CD4-positive, alpha-beta T cell (primary cell): Measurements from ENCODE around the gene PPP2R2C. TPM values are rescaled to one million over a fixed set of nuclear protein-coding genes. Genes with fewer than 3 reads are reported as not detected.

Source experiments
- ATAC-seq: fragments of 200-7000 bp; cut with Tn5 transposase; one replicate; pipeline ENCODE4 v1.10.0; 2022; ENCODE audit warnings: mild to moderate bottlenecking; ENCODE audit not compliant: poor library complexity
- CTCF ChIA-PET: fragments of 350-600 bp; sonication (Branson Sonifier 250); formaldehyde crosslinking; loops from one replicate; lab custom pipeline; 2021; ENCODE audit warnings: antibody characterized with exemption, inconsistent platforms; lab: Charles Lee
- POLR2A ChIA-PET: fragments of 350-600 bp; sonication (Branson Sonifier 250); formaldehyde crosslinking; loops from one replicate; lab custom pipeline; 2021; ENCODE audit warnings: antibody characterized with exemption, inconsistent platforms; lab: Charles Lee
- DNase-seq, 14 experiments: peaks; one replicate each; pipeline ENCODE4 v3.0.0-alpha.2; 2013 to 2020; ENCODE audit warnings: mixed read lengths in 2 of 14
- H3K27ac ChIP-seq, 2 donors: one replicate each; pipeline versions ENCODE4 v1.5.1 to v1.7.0; 2013; ENCODE audit warnings: low read length in 2 of 2, low read depth in 1 of 2, mild to moderate bottlenecking in 1 of 2
- H3K27me3 ChIP-seq, 2 experiments: 1 replicate in 1 of 2; 2 replicates in 1 of 2; pipeline versions ENCODE4 v1.6.1 to v1.7.0; 2013; ENCODE audit warnings: low read length in 2 of 2, control low read depth in 1 of 2, mild to moderate bottlenecking in 1 of 2, moderate library complexity in 1 of 2; ENCODE audit not compliant: insufficient read depth in 2 of 2, control insufficient read depth in 1 of 2
- H3K36me3 ChIP-seq: one replicate; pipeline ENCODE4 v1.6.1; 2013; ENCODE audit warnings: low read length, control low read depth; ENCODE audit not compliant: insufficient read depth
- H3K4me1 ChIP-seq: one replicate; pipeline ENCODE4 v1.6.1; 2013; ENCODE audit warnings: low read length, control low read depth; ENCODE audit not compliant: insufficient read depth
- H3K4me3 ChIP-seq: one replicate; pipeline ENCODE4 v1.5.1; 2013; ENCODE audit warnings: mild to moderate bottlenecking, low read length, moderate library complexity
- H3K9me3 ChIP-seq, 2 experiments: 1 replicate in 1 of 2; 2 replicates in 1 of 2; pipeline versions ENCODE4 v1.6.1 to v1.7.0; 2013; ENCODE audit warnings: low read length in 2 of 2, mild to moderate bottlenecking in 2 of 2, control low read depth in 1 of 2, moderate library complexity in 1 of 2; ENCODE audit not compliant: control insufficient read depth in 1 of 2, insufficient read depth in 1 of 2
- H3K27ac Mint-ChIP-seq: one replicate; pipeline ENCODE4 v1.8.0; 2020; ENCODE audit warnings: mixed read lengths
- H3K27me3 Mint-ChIP-seq: one replicate; pipeline ENCODE4 v1.8.0; 2021; ENCODE audit warnings: mixed read lengths
- H3K36me3 Mint-ChIP-seq: one replicate; pipeline ENCODE4 v1.8.0; 2021; ENCODE audit warnings: low read depth, mixed read lengths
- H3K4me1 Mint-ChIP-seq: one replicate; pipeline ENCODE4 v1.8.0; 2021; ENCODE audit warnings: low read depth, mixed read lengths
- H3K4me3 Mint-ChIP-seq: one replicate; pipeline ENCODE4 v1.8.0; 2020; ENCODE audit warnings: mild to moderate bottlenecking, mixed read lengths
- H3K9me3 Mint-ChIP-seq: one replicate; pipeline ENCODE4 v1.8.0; 2020; ENCODE audit warnings: mixed read lengths
- CTCF ChIP-seq: fragments of 200-600 bp; IDR thresholded peaks from one replicate; pipeline ENCODE4 v1.8.0; 2022; ENCODE audit warnings: antibody characterized with exemption, mild to moderate bottlenecking
- intact Hi-C, 2 experiments: fragments of 100-400 bp; cut with DNase I in 1 of 2; cut with micrococcal nuclease in 1 of 2; formaldehyde crosslinking; loops; one replicate each; pipeline versions ENCODE4 v1.15.1 to v1.9.0; 2023 to 2025; cut with DNase I, micrococcal nuclease
- total RNA-seq, 174 experiments: library from RNA in 2 of 174; stranded (reverse) in 2 of 174; gene quantifications; one replicate each; pipeline ENCODE4 v1.2.3 and lab custom pipeline; 2021 to 2026

Gene PPP2R2C
- total RNA-seq, 2 experiments from 2014 or later, result not detected

- H3K4me3 Mint-ChIP-seq, result no peak overlapping the region
- TF ChIP-seq CTCF, result no peak
- no peaks in the 10 kb centered on the region for H3K36me3 ChIP-seq
- no peak overlapping the region for H3K27ac ChIP-seq
- CTCF ChIA-PET, result no interaction called here
- peaks cover 13% of the 10 kb centered on the region for H3K27me3 Mint-ChIP-seq
- H3K4me1 Mint-ChIP-seq, result no peaks in the 10 kb centered on the region
- H3K4me1 ChIP-seq, result no peaks in the 10 kb centered on the region
- POLR2A ChIA-PET, result no interaction called here
- H3K4me3 ChIP-seq, result no peak overlapping the region
- no peaks in the 10 kb centered on the region for H3K27me3 ChIP-seq
- H3K9me3 Mint-ChIP-seq, result no peaks in the 10 kb centered on the region
- intact Hi-C loops, result no loop called here
- ATAC-seq (no peak), DNase-seq (no peak)
- no peaks in the 10 kb centered on the region for H3K9me3 ChIP-seq
- no peaks in the 10 kb centered on the region for H3K36me3 Mint-ChIP-seq
- H3K27ac Mint-ChIP-seq, result no peak overlapping the region
These were observed 98.6 kb downstream of the PPP2R2C start for GRCh38 chr4:6373541-6374410.

GRCh38 chr4:6372649-6373525 is 99.5 kb downstream of the PPP2R2C start:
- H3K36me3 ChIP-seq, result no peaks in the 10 kb centered on the region
- Mint-ChIP-seq H3K36me3 (no peaks in the 10 kb centered on the region), H3K4me3 (no peak overlapping the region), H3K27me3 (peaks cover 15% of the 10 kb centered on the region), H3K4me1 (no peaks in the 10 kb centered on the region), H3K9me3 (no peaks in the 10 kb centered on the region), H3K27ac (no peak overlapping the region)
- H3K4me3 ChIP-seq, result no peak overlapping the region
- CTCF ChIA-PET, result no interaction called here
- H3K27ac ChIP-seq, result no peak overlapping the region
- H3K9me3 ChIP-seq, result no peaks in the 10 kb centered on the region
- DNase-seq (peak in 4 of 14 experiments; percentile 8 to 60 (median 42)), ATAC-seq (no peak)
- H3K27me3 ChIP-seq, result no peaks in the 10 kb centered on the region
- POLR2A ChIA-PET, result no interaction called here
- no peaks in the 10 kb centered on the region for H3K4me1 ChIP-seq
- TF ChIP-seq CTCF, result no peak
- intact Hi-C loops, result no loop called here

- no peak overlapping the region for H3K4me3 Mint-ChIP-seq
- no peaks in the 10 kb centered on the region for H3K36me3 ChIP-seq
- no peak for ATAC-seq
- ChIA-PET CTCF (no interaction called here), POLR2A (no interaction called here)
- no peak overlapping the region for H3K27ac Mint-ChIP-seq
- intact Hi-C loops, result no loop called here
- no peaks in the 10 kb centered on the region for H3K9me3 ChIP-seq
- no peak for TF ChIP-seq CTCF
- DNase-seq, result no peak
- peaks cover 15% of the 10 kb centered on the region for H3K27me3 Mint-ChIP-seq
- H3K4me1 ChIP-seq, result no peaks in the 10 kb centered on the region
- no peaks in the 10 kb centered on the region for H3K36me3 Mint-ChIP-seq
- H3K4me1 Mint-ChIP-seq, result no peaks in the 10 kb centered on the region
- no peaks in the 10 kb centered on the region for H3K9me3 Mint-ChIP-seq
- no peaks in the 10 kb centered on the region for H3K27me3 ChIP-seq
- no peak overlapping the region for H3K27ac ChIP-seq
- no peak overlapping the region for H3K4me3 ChIP-seq
These were observed 100.6 kb downstream of the PPP2R2C start for GRCh38 chr4:6371812-6372211.
